Measurements from ENCODE around the gene USP47.

The USP47 gene

GRCh38 chr11:11871991-11872401, 30.2 kb downstream of the USP47 start:
- DNase-seq: no peak

GRCh38 chr11:11876458-11876857, 34.7 kb downstream of the USP47 start:
- DNase-seq: no peak

- DNase-seq: no peak
These were observed 38.4 kb downstream of the USP47 start for GRCh38 chr11:11880179-11880578.

- DNase-seq: no peak
These were observed 40.8 kb downstream of the USP47 start for GRCh38 chr11:11882539-11882938.

GRCh38 chr11:11884351-11884750, 42.6 kb downstream of the USP47 start:
- no peak for DNase-seq

- no peak for DNase-seq
These were observed 43.2 kb downstream of the USP47 start for GRCh38 chr11:11884774-11885481.

- no peak for DNase-seq
These were observed 52.7 kb downstream of the USP47 start for GRCh38 chr11:11894486-11894885.

- no peak for DNase-seq
These were observed 53.9 kb downstream of the USP47 start for GRCh38 chr11:11895672-11896071.

- no peak for DNase-seq
These were observed 56.9 kb downstream of the USP47 start for GRCh38 chr11:11898648-11899047.

GRCh38 chr11:11899401-11899800, 57.6 kb downstream of the USP47 start:
- DNase-seq: no peak

GRCh38 chr11:11901929-11902328, 60.2 kb downstream of the USP47 start:
- no peak for DNase-seq

GRCh38 chr11:11909727-11910126, 68.0 kb downstream of the USP47 start:
- DNase-seq: no peak

GRCh38 chr11:11910541-11910940, 68.8 kb downstream of the USP47 start:
- DNase-seq: no peak

- DNase-seq: no peak
These were observed 71.6 kb downstream of the USP47 start for GRCh38 chr11:11913395-11913794.

- DNase-seq: no peak
These were observed 73.9 kb downstream of the USP47 start for GRCh38 chr11:11915625-11916024.

- no peak for DNase-seq
These were observed 75.2 kb downstream of the USP47 start for GRCh38 chr11:11916981-11917399.

- no peak for DNase-seq
These were observed 82.1 kb downstream of the USP47 start for GRCh38 chr11:11923828-11924227.

- DNase-seq: no peak
These were observed 88.1 kb downstream of the USP47 start for GRCh38 chr11:11929920-11930319.

- peak; percentile 29 for DNase-seq
These were observed 89.8 kb downstream of the USP47 start for GRCh38 chr11:11931461-11932055.

GRCh38 chr11:11935536-11935935, 93.8 kb downstream of the USP47 start:
- DNase-seq: no peak

GRCh38 chr11:11937433-11937832, 95.7 kb downstream of the USP47 start:
- no peak for DNase-seq

- DNase-seq: no peak
These were observed 96.2 kb downstream of the USP47 start for GRCh38 chr11:11937957-11938356.

- DNase-seq: no peak
These were observed 98.8 kb downstream of the USP47 start for GRCh38 chr11:11940551-11940950.

- DNase-seq: no peak
These were observed 100.9 kb downstream of the USP47 start for GRCh38 chr11:11942668-11943067.

GRCh38 chr11:11944444-11944843, 102.7 kb downstream of the USP47 start:
- DNase-seq: no peak

Measured in central memory CD4-positive, alpha-beta T cell (primary cell).